ENCODE measurements around the gene DEFB132. TPM values are rescaled to one million over a fixed set of nuclear protein-coding genes. Genes with fewer than 3 reads are reported as not detected.

Gene DEFB132
- total and polyA plus RNA-seq, 2 donors (not counting 1 experiment from before 2014, with no cell fraction given), result not detected

- H3K79me2 ChIP-seq (ENCODE audit: control insufficient read depth, insufficient read depth, low read length), result peaks cover 18% of the 10 kb centered on the region
- no peak overlapping the region for H3K9ac ChIP-seq (ENCODE audit: low read length)
- ChIA-PET POLR2A (interaction anchor here (2.5 kb wide), 1 partner anchor 25 kb away, joined by 10 read pairs; the partner anchor contains the start of gene SOX12), CTCF (interaction anchor here (1.1 to 7.7 kb wide), 2 partner anchors 11 to 23 kb away, joined by 4 to 58 read pairs; partner anchors contain the start of gene SOX12)
- TF ChIP-seq EZH2 (IDR thresholded peaks at IDR 0.05; ENCODE audit: borderline replicate concordance, insufficient read depth, low read depth, low read length, poor library complexity, severe bottlenecking) (no peak), CTCF (IDR thresholded peaks at IDR 0.05) (no peak)
- H3K27ac ChIP-seq (ENCODE audit: low read length in 2 of 2), result no peak overlapping the region
- intact Hi-C loops (cut with micrococcal nuclease), result no loop called here
- H2AFZ ChIP-seq (ENCODE audit: insufficient read depth, low read depth, low read length, poor library complexity, severe bottlenecking), result no peak overlapping the region
- 83% methylated on average over 7 of the region's 10 CpGs for WGBS (ENCODE audit: insufficient coverage)
- no peaks in the 10 kb centered on the region for H3K9me3 ChIP-seq (ENCODE audit: control extremely low read depth in 1 of 3, control insufficient read depth in 2 of 3, insufficient read depth in 1 of 3, low read length in 2 of 3)
- no peak overlapping the region for H3K4me3 ChIP-seq (ENCODE audit: control extremely low read depth in 1 of 5, extremely low read depth in 1 of 5, insufficient read depth in 1 of 5, low read depth in 2 of 5, low read length in 4 of 5)
- no peaks in the 10 kb centered on the region for H3K27me3 ChIP-seq (replicated peaks in 1 of 4; ENCODE audit: control extremely low read depth in 1 of 4, control insufficient read depth in 3 of 4, insufficient read depth in 4 of 4, low read length in 3 of 4)
- H4K20me1 ChIP-seq (ENCODE audit: control insufficient read depth, insufficient read depth, low read length, poor library complexity, severe bottlenecking), result peaks cover 28% of the 10 kb centered on the region
- Mint-ChIP-seq H3K27me3 (no peaks in the 10 kb centered on the region), H3K4me3 (peak overlapping the region; percentile 59), H3K9me3 (ENCODE audit: insufficient read depth) (no peaks in the 10 kb centered on the region), H3K4me1 (peaks cover 40% of the 10 kb centered on the region), H3K27ac (peak overlapping the region; percentile 8)
- H3K36me3 ChIP-seq (replicated peaks in 1 of 2; ENCODE audit: control extremely low read depth in 1 of 2, control insufficient read depth in 1 of 2, extremely low read depth in 1 of 2, insufficient read depth in 2 of 2, low read length in 1 of 2), result peaks cover 0 to 9% of the 10 kb centered on the region in 2 experiments
- ATAC-seq (ENCODE audit: low read depth) (no peak), DNase-seq (peak; percentile 27)
- peak overlapping the region; percentile 93 for H3K4me2 ChIP-seq (replicated peaks; ENCODE audit: low read depth, low read length, poor library complexity, severe bottlenecking)
- H3K4me1 ChIP-seq (ENCODE audit: control insufficient read depth in 2 of 2, insufficient read depth in 2 of 2, low read length in 2 of 2), result peaks cover 16 to 27% of the 10 kb centered on the region in 2 donors
Measured at GRCh38 chr20:300345-300990, 42.9 kb downstream of the DEFB132 start.
